Common myeloid progenitor, CD34-positive (primary cell): Measurements from ENCODE around the gene RANBP9.
A peak's percentile ranks its signal among the peaks of the same experiment; 100 is the strongest.

Source experiments
- CTCF ChIA-PET: fragments of 350-600 bp; sonication (Branson Sonifier 250); formaldehyde crosslinking; loops from one replicate; lab custom pipeline; 2021; ENCODE audit warnings: antibody characterized with exemption; lab: Charles Lee
- POLR2A ChIA-PET: fragments of 350-600 bp; sonication (Branson Sonifier 250); formaldehyde crosslinking; loops from one replicate; lab custom pipeline; 2021; ENCODE audit warnings: antibody characterized with exemption; lab: Charles Lee
- DNase-seq, 3 donors: peaks; one replicate each; pipeline versions ENCODE4 v3.0.0 to v3.0.0-alpha.2; 2013
- H3K27ac ChIP-seq, 2 experiments: 1 replicate in 1 of 2; 2 replicates in 1 of 2; pipeline ENCODE4 v1.7.0; 2013; ENCODE audit warnings: inconsistent platforms in 2 of 2, low read length in 2 of 2, mild to moderate bottlenecking in 2 of 2, low read depth in 1 of 2, moderate library complexity in 1 of 2; ENCODE audit not compliant: severe bottlenecking in 2 of 2, insufficient read depth in 1 of 2, poor library complexity in 1 of 2
- H3K27me3 ChIP-seq, 5 experiments: replicated peaks in 2 of 5; 1 replicate in 3 of 5; 2 replicates in 2 of 5; pipeline versions ENCODE4 v1.6.1 to v1.7.0; 2013; ENCODE audit warnings: low read length in 4 of 5, mild to moderate bottlenecking in 2 of 5, moderate library complexity in 2 of 5, inconsistent platforms in 1 of 5; ENCODE audit not compliant: insufficient read depth in 5 of 5, control insufficient read depth in 4 of 5
- H3K36me3 ChIP-seq, 4 experiments: 1 replicate in 2 of 4; 2 replicates in 2 of 4; pipeline versions ENCODE4 v1.6.1 to v1.7.0; 2013; ENCODE audit warnings: low read length in 3 of 4, control low read depth in 1 of 4, mild to moderate bottlenecking in 1 of 4; ENCODE audit not compliant: control insufficient read depth in 4 of 4, insufficient read depth in 4 of 4
- H3K4me1 ChIP-seq, 4 experiments: 1 replicate in 3 of 4; 2 replicates in 1 of 4; pipeline versions ENCODE4 v1.6.1 to v1.7.1; 2013; ENCODE audit warnings: low read length in 3 of 4, mild to moderate bottlenecking in 3 of 4, control low read depth in 1 of 4, inconsistent platforms in 1 of 4, moderate library complexity in 1 of 4; ENCODE audit not compliant: control insufficient read depth in 4 of 4, insufficient read depth in 4 of 4; ENCODE audit errors: control extremely low read depth in 1 of 4
- H3K4me3 ChIP-seq, 7 experiments: 1 replicate in 4 of 7; 2 replicates in 3 of 7; pipeline versions ENCODE4 v1.5.1 to v1.7.0; 2013; ENCODE audit warnings: mild to moderate bottlenecking in 7 of 7, low read length in 6 of 7, moderate library complexity in 6 of 7, inconsistent platforms in 2 of 7, low read depth in 2 of 7, control low read depth in 1 of 7; ENCODE audit not compliant: insufficient read depth in 4 of 7, control insufficient read depth in 1 of 7; ENCODE audit errors: extremely low read depth in 1 of 7
- H3K9me3 ChIP-seq, 5 experiments: 1 replicate in 4 of 5; 2 replicates in 1 of 5; pipeline versions ENCODE4 v1.6.1 to v1.7.1; 2013; ENCODE audit warnings: low read length in 4 of 5, mild to moderate bottlenecking in 2 of 5, inconsistent platforms in 1 of 5, low read depth in 1 of 5, moderate library complexity in 1 of 5; ENCODE audit not compliant: control insufficient read depth in 4 of 5, insufficient read depth in 2 of 5; ENCODE audit errors: control extremely low read depth in 1 of 5
- WGBS: methylation state at CpG from one replicate; pipeline ENCODE4 v1.1.5; 2013; ENCODE audit not compliant: insufficient coverage; 5-methylcytosine and 5-hydroxymethylcytosine counted together

Gene RANBP9

GRCh38 chr6:13660893-13661292 lies 50.7 kb downstream of the RANBP9 start:
- CTCF ChIA-PET = interaction anchor here (1.3 to 1.4 kb wide), 3 partner anchors 9 to 25 kb away, joined by 3 read pairs; no protein-coding TSS in a partner anchor
- no peak for DNase-seq
- no peak overlapping the region for H3K4me3 ChIP-seq
- no peaks in the 10 kb centered on the region for H3K27me3 ChIP-seq
- POLR2A ChIA-PET = no interaction called here
- peaks cover 0 to 3% (median 0%) of the 10 kb centered on the region in 5 experiments for H3K9me3 ChIP-seq
- peaks cover 0 to 4% (median 0%) of the 10 kb centered on the region in 4 experiments for H3K36me3 ChIP-seq
- H3K27ac ChIP-seq = no peak overlapping the region
- WGBS = no CpG with 5 or more reads among the region's 1 CpG
- H3K4me1 ChIP-seq = no peaks in the 10 kb centered on the region

DNA sequence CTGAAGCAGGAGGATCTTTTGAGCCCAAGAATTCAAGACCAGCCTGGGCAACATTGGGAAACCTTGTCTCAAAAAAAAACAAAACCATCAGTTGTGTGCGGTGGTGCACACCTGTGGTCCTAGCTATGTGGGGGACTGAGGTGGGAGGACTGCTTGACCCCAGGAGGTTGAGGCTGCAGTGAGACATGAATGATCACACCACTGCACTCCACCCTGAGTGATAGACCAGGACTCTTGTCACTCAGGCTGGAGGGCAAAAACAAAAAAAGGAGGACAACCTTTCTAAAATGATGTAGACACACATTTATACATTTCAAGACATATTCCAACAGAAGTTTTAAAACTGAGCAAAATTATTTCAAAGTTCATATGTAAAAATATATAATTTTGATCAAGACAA lies 51.4 kb downstream of the RANBP9 start:
- H3K9me3 ChIP-seq = peaks cover 0 to 3% (median 0%) of the 10 kb centered on the region in 5 experiments
- POLR2A ChIA-PET = interaction anchor here (0.8 kb wide), 1 partner anchor 21 kb away, joined by 3 read pairs; no protein-coding TSS in a partner anchor
- CTCF ChIA-PET = interaction anchor here (1.4 kb wide), 2 partner anchors 18 to 26 kb away, joined by 3 read pairs; no protein-coding TSS in a partner anchor
- no peak overlapping the region for H3K4me3 ChIP-seq
- DNase-seq = no peak
- 100% methylated on average over 1 of the region's 1 CpG for WGBS
- H3K36me3 ChIP-seq = peaks cover 0 to 4% (median 0%) of the 10 kb centered on the region in 4 experiments
- H3K27me3 ChIP-seq = no peaks in the 10 kb centered on the region
- no peak overlapping the region for H3K27ac ChIP-seq
- H3K4me1 ChIP-seq = no peaks in the 10 kb centered on the region

DNA sequence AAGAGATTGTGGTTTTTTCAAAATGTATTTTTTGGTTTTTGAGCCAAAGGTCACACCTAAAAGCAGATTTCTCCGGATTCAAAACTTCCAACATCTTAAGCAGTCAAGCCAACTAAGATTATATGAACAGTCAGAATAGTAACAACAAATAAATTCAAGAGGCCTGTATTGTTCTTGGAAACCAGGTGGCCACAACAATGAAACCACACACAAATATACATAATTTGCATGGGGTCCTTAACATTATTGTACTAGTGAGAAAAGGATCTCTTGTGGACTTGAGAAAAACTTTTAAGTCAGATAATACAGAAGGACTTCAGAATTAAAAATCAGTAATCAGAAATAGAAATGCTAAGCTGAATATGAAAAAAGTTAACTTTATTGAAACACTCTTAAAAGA lies 55.9 kb downstream of the RANBP9 start:
- POLR2A ChIA-PET = no interaction called here
- Histone ChIP-seq H3K4me3 (no peak overlapping the region), H3K36me3 (peaks cover 8 to 15% (median 10%) of the 10 kb centered on the region in 4 experiments), H3K4me1 (peaks cover 0 to 2% (median 0%) of the 10 kb centered on the region in 4 experiments), H3K27ac (no peak overlapping the region), H3K9me3 (no peaks in the 10 kb centered on the region), H3K27me3 (no peaks in the 10 kb centered on the region)
- CTCF ChIA-PET = no interaction called here
- no peak for DNase-seq
- WGBS = no CpG with 5 or more reads among the region's 1 CpG

DNA sequence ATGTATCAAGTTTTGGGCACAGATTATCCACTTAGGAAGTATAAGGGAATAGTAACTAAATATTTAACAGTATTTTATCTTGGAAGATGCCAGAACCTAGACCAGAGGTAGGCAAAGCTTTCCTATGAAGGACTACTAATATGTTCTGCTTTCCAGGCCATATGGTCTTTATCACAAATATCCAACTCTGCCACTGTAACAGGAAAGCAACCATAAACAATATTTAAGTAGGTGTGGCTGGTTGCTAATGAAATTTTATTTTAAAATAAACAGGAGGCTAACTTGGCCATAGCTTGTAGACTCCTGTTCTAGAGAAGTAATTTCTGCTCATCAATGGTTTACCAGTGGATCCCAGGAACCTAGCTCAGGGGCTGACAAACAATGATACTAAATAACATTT lies 57.1 kb downstream of the RANBP9 start:
- ChIA-PET CTCF (no interaction called here), POLR2A (no interaction called here)
- Histone ChIP-seq H3K27me3 (no peaks in the 10 kb centered on the region), H3K4me1 (peaks cover 0 to 2% (median 0%) of the 10 kb centered on the region in 4 experiments), H3K36me3 (peaks cover 8 to 19% (median 14%) of the 10 kb centered on the region in 4 experiments), H3K27ac (peak overlapping the region in 1 of 2 experiments; percentile 7), H3K9me3 (no peaks in the 10 kb centered on the region), H3K4me3 (no peak overlapping the region)
- DNase-seq = peak in 2 of 3 donors; percentile 26 to 39

- ChIA-PET CTCF (interaction anchor here (1.3 to 1.6 kb wide), 2 partner anchors 14 to 16 kb away, joined by 3 to 8 read pairs; no protein-coding TSS in a partner anchor), POLR2A (no interaction called here)
- no peak overlapping the region for H3K4me3 ChIP-seq
- whole genome bisulfite sequencing = no CpG with 5 or more reads among the region's 2 CpGs
- H3K27me3 ChIP-seq = no peaks in the 10 kb centered on the region
- DNase-seq = no peak
- no peaks in the 10 kb centered on the region for H3K9me3 ChIP-seq
- no peak overlapping the region for H3K27ac ChIP-seq
- H3K4me1 ChIP-seq = peaks cover 0 to 2% (median 0%) of the 10 kb centered on the region in 4 experiments
- H3K36me3 ChIP-seq = peaks cover 8 to 19% (median 14%) of the 10 kb centered on the region in 4 experiments
Measured at GRCh38 chr6:13653296-13653695, 58.3 kb downstream of the RANBP9 start.

DNA sequence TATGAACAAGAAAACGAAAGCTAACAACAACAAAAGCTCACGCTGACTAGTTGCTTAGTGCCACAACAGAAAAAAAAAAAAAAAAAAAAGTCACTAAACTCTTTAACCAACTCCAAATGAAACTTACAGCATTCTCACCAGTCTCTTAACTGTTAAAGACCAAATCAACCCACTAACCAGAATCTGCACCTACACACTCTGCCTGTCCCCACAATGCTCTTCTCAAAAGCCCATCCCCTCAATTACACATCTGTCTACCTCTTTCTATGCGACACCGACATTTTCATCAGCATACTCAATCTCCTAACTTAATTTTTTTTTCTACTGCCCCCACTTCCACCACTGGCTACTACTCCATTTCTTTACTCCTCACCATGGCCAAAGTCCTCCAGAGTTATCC lies 62.2 kb downstream of the RANBP9 start:
- WGBS = 97% methylated on average over 4 of the region's 4 CpGs
- Histone ChIP-seq H3K36me3 (peaks cover 13 to 17% (median 15%) of the 10 kb centered on the region in 4 experiments), H3K4me3 (no peak overlapping the region), H3K27me3 (no peaks in the 10 kb centered on the region), H3K9me3 (no peaks in the 10 kb centered on the region), H3K4me1 (peaks cover 0 to 3% (median 2%) of the 10 kb centered on the region in 4 experiments), H3K27ac (no peak overlapping the region)
- no peak for DNase-seq
- ChIA-PET POLR2A (no interaction called here), CTCF (interaction anchor here (0.9 to 1.8 kb wide), 5 partner anchors 9 to 110 kb away, joined by 3 to 6 read pairs (median 4); no protein-coding TSS in a partner anchor)

DNA sequence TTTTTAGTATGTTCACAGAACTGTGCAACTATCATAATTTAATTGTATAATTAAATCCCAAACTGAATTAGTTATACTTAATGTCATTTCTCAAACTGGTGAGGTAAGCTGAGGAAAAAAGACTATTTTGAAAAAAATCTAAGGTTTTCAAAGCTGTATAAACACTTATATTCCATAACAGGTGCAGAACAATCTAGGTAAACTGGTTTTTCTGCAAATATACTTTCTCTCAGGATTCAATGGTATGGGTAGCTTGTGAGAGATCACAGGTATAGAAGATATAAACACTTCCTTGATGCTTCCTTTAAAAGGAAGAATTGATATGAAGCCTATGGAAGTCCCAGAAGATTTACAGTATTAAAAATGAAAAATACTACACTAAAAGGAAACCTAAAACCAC lies 62.8 kb downstream of the RANBP9 start:
- Histone ChIP-seq H3K4me3 (no peak overlapping the region), H3K4me1 (peaks cover 0 to 3% (median 2%) of the 10 kb centered on the region in 4 experiments), H3K27me3 (no peaks in the 10 kb centered on the region), H3K36me3 (peaks cover 14 to 19% (median 16%) of the 10 kb centered on the region in 4 experiments), H3K9me3 (no peaks in the 10 kb centered on the region), H3K27ac (no peak overlapping the region)
- CTCF ChIA-PET = interaction anchor here (0.9 to 1.8 kb wide), 5 partner anchors 10 to 110 kb away, joined by 3 to 6 read pairs (median 4); no protein-coding TSS in a partner anchor
- DNase-seq = no peak
- POLR2A ChIA-PET = no interaction called here
